Nephron progenitor cell (in vitro differentiated cells): Measurements from ENCODE around the gene DNAJC9.

ENCODE experiments used
- DNase-seq: peaks from one replicate; pipeline ENCODE4 v3.0.0; 2021
- H3K27ac Mint-ChIP-seq: 2 replicates; pipeline ENCODE4 v1.8.0; 2021; ENCODE audit warnings: mild to moderate bottlenecking, moderate library complexity, mixed read lengths
- H3K27me3 Mint-ChIP-seq: 2 replicates; pipeline ENCODE4 v1.8.0; 2021; ENCODE audit warnings: mild to moderate bottlenecking, low read depth, mixed read lengths; ENCODE audit not compliant: poor library complexity
- H3K36me3 Mint-ChIP-seq: 2 replicates; pipeline ENCODE4 v1.8.0; 2021; ENCODE audit warnings: low read depth, mixed read lengths
- H3K4me1 Mint-ChIP-seq: 2 replicates; pipeline ENCODE4 v1.8.0; 2021; ENCODE audit warnings: mixed read lengths
- H3K4me3 Mint-ChIP-seq: 2 replicates; pipeline ENCODE4 v1.8.0; 2021; ENCODE audit warnings: mild to moderate bottlenecking, moderate library complexity, mixed read lengths
- H3K9me3 Mint-ChIP-seq: 2 replicates; pipeline ENCODE4 v1.8.0; 2021; ENCODE audit warnings: mild to moderate bottlenecking, moderate library complexity, mixed read lengths
- CTCF ChIP-seq: fragments of 200-600 bp; sonication (generic); IDR thresholded peaks from 2 replicates; pipeline ENCODE4 v1.5.0; 2021; ENCODE audit warnings: antibody characterized with exemption

Gene DNAJC9

GRCh38 chr10:73219384-73219783, 27.7 kb downstream of the DNAJC9 start:
- no peak for TF ChIP-seq CTCF
- Mint-ChIP-seq H3K27me3 (no peaks in the 10 kb centered on the region), H3K27ac (no peak overlapping the region), H3K4me3 (no peak overlapping the region), H3K36me3 (peaks cover 70% of the 10 kb centered on the region), H3K9me3 (no peaks in the 10 kb centered on the region), H3K4me1 (no peaks in the 10 kb centered on the region)
- DNase-seq, result no peak

- H3K27ac Mint-ChIP-seq, result no peak overlapping the region
- H3K9me3 Mint-ChIP-seq, result no peaks in the 10 kb centered on the region
- H3K36me3 Mint-ChIP-seq, result peaks cover 75% of the 10 kb centered on the region
These were observed 28.4 kb downstream of the DNAJC9 start for GRCh38 chr10:73218431-73219191.

GRCh38 chr10:73217628-73218027, 29.4 kb downstream of the DNAJC9 start:
- H3K27ac Mint-ChIP-seq, result no peak overlapping the region
- no peaks in the 10 kb centered on the region for H3K9me3 Mint-ChIP-seq
- H3K4me1 Mint-ChIP-seq, result no peaks in the 10 kb centered on the region
- no peak for TF ChIP-seq CTCF
- H3K36me3 Mint-ChIP-seq, result peaks cover 84% of the 10 kb centered on the region
- no peak for DNase-seq
- H3K4me3 Mint-ChIP-seq, result no peak overlapping the region
- no peaks in the 10 kb centered on the region for H3K27me3 Mint-ChIP-seq

More at GRCh38 chr10:73218431-73219191, 28.4 kb downstream of the DNAJC9 start:
- Mint-ChIP-seq H3K27me3 (no peaks in the 10 kb centered on the region), H3K4me1 (no peaks in the 10 kb centered on the region), H3K4me3 (no peak overlapping the region)
- no peak for DNase-seq
- TF ChIP-seq CTCF, result peak; percentile 29

- H3K27me3 Mint-ChIP-seq, result no peaks in the 10 kb centered on the region
- H3K4me3 Mint-ChIP-seq, result no peak overlapping the region
- peaks cover 69% of the 10 kb centered on the region for H3K36me3 Mint-ChIP-seq
- no peak for DNase-seq
- no peak for TF ChIP-seq CTCF
- H3K9me3 Mint-ChIP-seq, result no peaks in the 10 kb centered on the region
- no peaks in the 10 kb centered on the region for H3K4me1 Mint-ChIP-seq
- no peak overlapping the region for H3K27ac Mint-ChIP-seq
These were observed 31.3 kb downstream of the DNAJC9 start for GRCh38 chr10:73215749-73216148.

- H3K36me3 Mint-ChIP-seq, result peaks cover 69% of the 10 kb centered on the region
- no peaks in the 10 kb centered on the region for H3K27me3 Mint-ChIP-seq
- H3K27ac Mint-ChIP-seq, result no peak overlapping the region
These were observed 35.8 kb downstream of the DNAJC9 start for GRCh38 chr10:73211106-73211811.

More at GRCh38 chr10:73211106-73211811, 35.8 kb downstream of the DNAJC9 start:
- no peak for TF ChIP-seq CTCF
- no peak for DNase-seq
- no peaks in the 10 kb centered on the region for H3K4me1 Mint-ChIP-seq
- H3K4me3 Mint-ChIP-seq, result no peak overlapping the region
- peaks cover under 1% of the 10 kb centered on the region for H3K9me3 Mint-ChIP-seq
